Neural progenitor cell (in vitro differentiated cells): ENCODE results near the gene EPB41L3. TPM values are rescaled to one million over a fixed set of nuclear protein-coding genes. Genes with fewer than 3 reads are reported as not detected.

Experiments
- DNase-seq: peaks from one replicate; pipeline ENCODE4 v3.0.0-alpha.2; 2016; ENCODE audit warnings: low spot score
- H2AFZ ChIP-seq: fragments of 200-600 bp; sonication (generic); replicated peaks from 2 replicates; pipeline ENCODE4 v1.6.1; 2016; ENCODE audit warnings: antibody characterized with exemption
- H3F3A ChIP-seq: fragments of 200-600 bp; sonication (generic); 2 replicates; pipeline ENCODE4 v1.6.1; 2016; ENCODE audit warnings: antibody characterized with exemption, low read depth
- H3K27ac ChIP-seq: fragments of 200-600 bp; sonication (generic); 2 replicates; pipeline ENCODE4 v1.5.1; 2016; ENCODE audit warnings: mild to moderate bottlenecking
- H3K27me3 ChIP-seq: fragments of 200-600 bp; sonication (generic); 2 replicates; pipeline ENCODE4 v1.6.1; 2016; ENCODE audit warnings: mild to moderate bottlenecking, moderate library complexity
- H3K36me3 ChIP-seq: fragments of 200-600 bp; sonication (generic); 2 replicates; pipeline ENCODE4 v1.5.1; 2016
- H3K4me1 ChIP-seq: fragments of 200-600 bp; sonication (generic); 2 replicates; pipeline ENCODE4 v1.6.1; 2016; ENCODE audit warnings: mixed run types
- H3K4me2 ChIP-seq: fragments of 200-600 bp; sonication (generic); 2 replicates; pipeline ENCODE4 v1.6.1; 2016
- H3K4me3 ChIP-seq: fragments of 200-600 bp; sonication (generic); 2 replicates; pipeline ENCODE4 v1.5.1; 2016
- H3K79me2 ChIP-seq: fragments of 200-600 bp; sonication (generic); 2 replicates; pipeline ENCODE4 v1.6.1; 2016; ENCODE audit warnings: low read depth
- H3K9ac ChIP-seq: fragments of 200-600 bp; sonication (generic); 2 replicates; pipeline ENCODE4 v1.6.1; 2016
- H3K9me3 ChIP-seq: fragments of 200-600 bp; sonication (generic); 2 replicates; pipeline ENCODE4 v1.5.1; 2016; ENCODE audit warnings: low read depth
- H4K20me1 ChIP-seq: fragments of 200-600 bp; sonication (generic); 2 replicates; pipeline ENCODE4 v1.6.1; 2016; ENCODE audit warnings: low read depth
- H3K27ac Mint-ChIP-seq: 3 replicates; pipeline ENCODE4 v1.8.0; 2021; ENCODE audit warnings: mixed read lengths
- H3K27me3 Mint-ChIP-seq: 2 replicates; pipeline ENCODE4 v1.8.0; 2022; ENCODE audit warnings: low read depth, mild to moderate bottlenecking, inconsistent platforms, moderate library complexity, mixed read lengths; ENCODE audit not compliant: insufficient read depth
- H3K36me3 Mint-ChIP-seq: 3 replicates; pipeline ENCODE4 v1.8.0; 2021; ENCODE audit warnings: mixed read lengths
- H3K4me1 Mint-ChIP-seq: 3 replicates; pipeline ENCODE4 v1.8.0; 2021; ENCODE audit warnings: mixed read lengths
- H3K4me3 Mint-ChIP-seq: 3 replicates; pipeline ENCODE4 v1.8.0; 2021; ENCODE audit warnings: mild to moderate bottlenecking, moderate library complexity, mixed read lengths
- H3K9me3 Mint-ChIP-seq: 3 replicates; pipeline ENCODE4 v1.8.0; 2020; ENCODE audit warnings: mixed read lengths
- EZH2 ChIP-seq: fragments of 200-600 bp; sonication (generic); IDR thresholded peaks from 2 replicates; pipeline ENCODE4 v1.6.1; 2017; ENCODE audit warnings: antibody characterized with exemption, mild to moderate bottlenecking, moderate library complexity
- EZH2phosphoT487 ChIP-seq: fragments of 200-600 bp; sonication (generic); IDR thresholded peaks from 2 replicates; pipeline ENCODE4 v1.6.1; 2017; ENCODE audit warnings: antibody characterized with exemption
- total RNA-seq: library from RNA; depleted of rRNA; stranded (reverse); fragments of >200 nt; gene quantifications from 2 replicates; pipeline ENCODE4 v1.2.3, GENCODE V29; 2015; ENCODE audit warnings: low replicate concordance
- TF ChIP-seq, protein P1 (sequence below): fragments of 200-600 bp; sonication (generic); IDR thresholded peaks from 2 replicates; pipeline ENCODE4 v1.5.1; 2017; ENCODE audit warnings: antibody characterized with exemption, mild to moderate bottlenecking

EPB41L3 gene
- total RNA-seq, 1 donor from 2014 or later = 8.6 TPM

DNA sequence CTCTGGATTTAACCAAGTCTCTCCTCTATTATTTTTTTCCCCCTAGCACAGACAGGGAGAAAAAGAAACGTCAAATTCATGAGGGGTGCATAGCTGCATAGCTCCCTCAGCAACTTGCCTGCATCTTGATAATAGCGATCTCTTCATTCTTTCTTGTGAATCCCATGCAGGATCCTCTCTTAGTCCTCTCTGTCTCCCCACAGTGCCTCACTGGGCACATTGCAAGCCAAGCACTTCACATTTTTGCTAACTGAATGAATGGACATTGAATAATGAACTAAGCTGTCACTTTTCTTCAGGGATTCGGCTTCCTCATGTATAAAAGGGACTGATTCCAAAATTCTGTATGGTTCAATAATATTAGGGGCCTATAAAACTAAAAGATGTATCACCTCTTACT lies 2.9 kb upstream of the EPB41L3 start:
- Histone ChIP-seq H3K4me1 (peaks cover 7% of the 10 kb centered on the region), H3K9me3 (no peaks in the 10 kb centered on the region), H3K27me3 (peaks cover 58% of the 10 kb centered on the region), H3F3A (peaks cover 9% of the 10 kb centered on the region), H3K36me3 (no peaks in the 10 kb centered on the region), H3K4me3 (no peak overlapping the region), H2AFZ (no peak overlapping the region), H3K27ac (no peak overlapping the region), H4K20me1 (peaks cover 12% of the 10 kb centered on the region), H3K79me2 (no peaks in the 10 kb centered on the region), H3K9ac (no peak overlapping the region), H3K4me2 (no peak overlapping the region)
- peaks cover 8% of the 10 kb centered on the region for H3K27me3 Mint-ChIP-seq
- H3K4me3 Mint-ChIP-seq = peak overlapping the region; percentile 6
- no peak overlapping the region for H3K27ac Mint-ChIP-seq
- no peaks in the 10 kb centered on the region for H3K36me3 Mint-ChIP-seq
- peak; percentile 72 for DNase-seq
- peaks cover 19% of the 10 kb centered on the region for H3K4me1 Mint-ChIP-seq
- no peaks in the 10 kb centered on the region for H3K9me3 Mint-ChIP-seq
- no peak for TF ChIP-seq EZH2phosphoT487
- TF ChIP-seq, protein P1, sequence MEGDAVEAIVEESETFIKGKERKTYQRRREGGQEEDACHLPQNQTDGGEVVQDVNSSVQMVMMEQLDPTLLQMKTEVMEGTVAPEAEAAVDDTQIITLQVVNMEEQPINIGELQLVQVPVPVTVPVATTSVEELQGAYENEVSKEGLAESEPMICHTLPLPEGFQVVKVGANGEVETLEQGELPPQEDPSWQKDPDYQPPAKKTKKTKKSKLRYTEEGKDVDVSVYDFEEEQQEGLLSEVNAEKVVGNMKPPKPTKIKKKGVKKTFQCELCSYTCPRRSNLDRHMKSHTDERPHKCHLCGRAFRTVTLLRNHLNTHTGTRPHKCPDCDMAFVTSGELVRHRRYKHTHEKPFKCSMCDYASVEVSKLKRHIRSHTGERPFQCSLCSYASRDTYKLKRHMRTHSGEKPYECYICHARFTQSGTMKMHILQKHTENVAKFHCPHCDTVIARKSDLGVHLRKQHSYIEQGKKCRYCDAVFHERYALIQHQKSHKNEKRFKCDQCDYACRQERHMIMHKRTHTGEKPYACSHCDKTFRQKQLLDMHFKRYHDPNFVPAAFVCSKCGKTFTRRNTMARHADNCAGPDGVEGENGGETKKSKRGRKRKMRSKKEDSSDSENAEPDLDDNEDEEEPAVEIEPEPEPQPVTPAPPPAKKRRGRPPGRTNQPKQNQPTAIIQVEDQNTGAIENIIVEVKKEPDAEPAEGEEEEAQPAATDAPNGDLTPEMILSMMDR = peak; percentile 63

GRCh38 chr18:5543036-5543680 lies 639 bp downstream of the EPB41L3 start:
- Histone ChIP-seq H3K27ac (no peak overlapping the region), H4K20me1 (peaks cover 12% of the 10 kb centered on the region), H2AFZ (no peak overlapping the region)

DNA sequence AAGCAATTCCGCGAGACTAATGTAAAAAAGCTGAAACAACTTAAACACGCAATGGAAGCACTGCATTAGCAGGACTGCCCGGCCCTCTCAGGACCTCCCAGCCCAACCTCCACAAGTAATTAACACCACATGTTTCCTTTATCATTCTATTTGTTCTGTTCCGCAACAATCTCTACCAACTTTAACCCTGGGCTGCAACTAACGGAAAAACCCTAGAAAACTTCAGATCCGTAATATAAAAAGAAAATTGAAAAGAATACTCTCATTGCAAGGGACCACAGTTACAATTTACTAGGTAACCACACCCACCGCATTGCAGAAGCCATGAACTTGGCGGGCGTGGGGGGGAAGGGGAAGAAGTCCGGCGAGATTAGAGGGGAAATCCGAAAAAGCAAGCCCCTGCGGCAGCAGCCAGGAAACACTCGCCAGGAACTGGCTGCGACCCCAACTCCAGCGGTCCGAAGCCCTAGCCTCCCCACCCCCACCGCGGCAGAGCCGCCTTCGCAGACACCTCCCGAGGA lies 1.2 kb downstream of the EPB41L3 start:
- H3K27me3 Mint-ChIP-seq = peaks cover 8% of the 10 kb centered on the region
- H3K4me1 Mint-ChIP-seq = peaks cover 33% of the 10 kb centered on the region
- no peaks in the 10 kb centered on the region for H3K36me3 ChIP-seq
- no peaks in the 10 kb centered on the region for H3K9me3 Mint-ChIP-seq
- peak; percentile 51 for DNase-seq
- no peaks in the 10 kb centered on the region for H3K79me2 ChIP-seq
- H3K4me2 ChIP-seq = peak overlapping the region; percentile 99
- H3K36me3 Mint-ChIP-seq = no peaks in the 10 kb centered on the region
- peaks cover 14% of the 10 kb centered on the region for H3K4me1 ChIP-seq
- H3K27ac Mint-ChIP-seq = no peak overlapping the region
- peaks cover 9% of the 10 kb centered on the region for H3F3A ChIP-seq
- H2AFZ ChIP-seq = no peak overlapping the region
- H4K20me1 ChIP-seq = peaks cover 12% of the 10 kb centered on the region
- peak overlapping the region; percentile 90 for H3K4me3 Mint-ChIP-seq
- H3K4me3 ChIP-seq = peak overlapping the region; percentile 78
- H3K27ac ChIP-seq = no peak overlapping the region
- peak; percentile 17 for TF ChIP-seq EZH2phosphoT487
- TF ChIP-seq, protein P1 = no peak
- peak; percentile 69 for TF ChIP-seq EZH2
- H3K27me3 ChIP-seq = peaks cover 82% of the 10 kb centered on the region
- H3K9ac ChIP-seq = no peak overlapping the region
- H3K9me3 ChIP-seq = no peaks in the 10 kb centered on the region

More at GRCh38 chr18:5543036-5543680, 639 bp downstream of the EPB41L3 start:
- no peak overlapping the region for H3K27ac Mint-ChIP-seq
- Histone ChIP-seq H3K27me3 (peaks cover 84% of the 10 kb centered on the region), H3K4me3 (peak overlapping the region; percentile 78), H3K9ac (no peak overlapping the region), H3K4me2 (peak overlapping the region; percentile 99), H3F3A (peaks cover 9% of the 10 kb centered on the region), H3K79me2 (no peaks in the 10 kb centered on the region), H3K4me1 (peaks cover 14% of the 10 kb centered on the region), H3K9me3 (no peaks in the 10 kb centered on the region), H3K36me3 (no peaks in the 10 kb centered on the region)
- no peak for TF ChIP-seq EZH2
- TF ChIP-seq, protein P1 = peak; percentile 4
- TF ChIP-seq EZH2phosphoT487 = peak; percentile 3
- peaks cover 8% of the 10 kb centered on the region for H3K27me3 Mint-ChIP-seq
- no peaks in the 10 kb centered on the region for H3K36me3 Mint-ChIP-seq
- H3K4me3 Mint-ChIP-seq = peak overlapping the region; percentile 90
- peak; percentile 70 for DNase-seq
- no peaks in the 10 kb centered on the region for H3K9me3 Mint-ChIP-seq
- peaks cover 32% of the 10 kb centered on the region for H3K4me1 Mint-ChIP-seq
